Activated T-cell treated with anti-CD3 and anti-CD28 coated beads for 4 hours (primary cell): ENCODE data around the gene KLHL10.
A peak's percentile ranks its signal among the peaks of the same experiment; 100 is the strongest.
"Not testable (repeated sequence)": the region's sequence is repeated elsewhere in the genome, so short reads cannot be mapped to it uniquely, and the experiment has no call there.

ENCODE experiments used
- DNase-seq: peaks from one replicate; pipeline ENCODE4 v3.0.0-alpha.2; 2020

The KLHL10 gene

GRCh38 chr17:41813699-41814124 is 23.9 kb upstream of the KLHL10 start:
- no peak for DNase-seq

GRCh38 chr17:41814195-41814594 is 23.4 kb upstream of the KLHL10 start:
- no peak for DNase-seq

GRCh38 chr17:41816637-41817320 is 20.8 kb upstream of the KLHL10 start:
- DNase-seq: no peak

- no peak for DNase-seq
These were observed 19.6 kb upstream of the KLHL10 start for GRCh38 chr17:41818024-41818423.

GRCh38 chr17:41821776-41822175 is 15.8 kb upstream of the KLHL10 start:
- no peak for DNase-seq

- no peak for DNase-seq
These were observed 15.1 kb upstream of the KLHL10 start for GRCh38 chr17:41822216-41823140.

- DNase-seq: no peak
These were observed 14.5 kb upstream of the KLHL10 start for GRCh38 chr17:41823141-41823524.

GRCh38 chr17:41823580-41823979 is 14.0 kb upstream of the KLHL10 start:
- DNase-seq: no peak

GRCh38 chr17:41824086-41824485 is 13.5 kb upstream of the KLHL10 start:
- DNase-seq: no peak

- no peak for DNase-seq
These were observed 12.3 kb upstream of the KLHL10 start for GRCh38 chr17:41825175-41825845.

GRCh38 chr17:41829961-41830360 is 7.7 kb upstream of the KLHL10 start:
- DNase-seq: not testable (repeated sequence)

GRCh38 chr17:41835214-41835799 is 2.3 kb upstream of the KLHL10 start:
- no peak for DNase-seq

- DNase-seq: peak; percentile 24
These were observed 1.6 kb upstream of the KLHL10 start, which contains the start of gene NT5C3B for GRCh38 chr17:41835800-41836549. TSS of gene NT5C3B (minus strand) at chr17:41836232. CDS start at chr17:41836193, 39 bp downstream.

- DNase-seq: no peak
These were observed 952 bp upstream of the KLHL10 start for GRCh38 chr17:41836550-41837196.

GRCh38 chr17:41839448-41839847 is 1.8 kb downstream of the KLHL10 start:
- DNase-seq: not testable (repeated sequence)

- not testable (repeated sequence) for DNase-seq
These were observed 3.2 kb downstream of the KLHL10 start for GRCh38 chr17:41840781-41841180.

GRCh38 chr17:41844971-41845370 is 7.3 kb downstream of the KLHL10 start:
- DNase-seq: no peak

GRCh38 chr17:41848788-41849187 is 11.2 kb downstream of the KLHL10 start:
- DNase-seq: no peak

GRCh38 chr17:41849251-41849990 is 11.8 kb downstream of the KLHL10 start:
- DNase-seq: no peak

GRCh38 chr17:41851382-41851781 is 13.8 kb downstream of the KLHL10 start:
- not testable (repeated sequence) for DNase-seq
